Measurements from ENCODE around the gene TTLL8.

- TF ChIP-seq CTCF (IDR thresholded peaks at IDR 0.05) (no peak), POLR2A (IDR thresholded peaks at IDR 0.05; ENCODE audit: low read depth) (no peak), EP300 (IDR thresholded peaks at IDR 0.05) (no peak), POLR2AphosphoS5 (IDR thresholded peaks at IDR 0.05) (no peak)
These were observed 40.3 kb downstream of the TTLL8 start for GRCh38 chr22:50017701-50018224.

Measured in esophagus muscularis mucosa (tissue), 4 donors.